Activated CD4-positive, CD25-positive, alpha-beta regulatory T cell treated with anti-CD3 and anti-CD28 coated beads, Interleukin-2, amount 50 U/mL, for 72 hours (primary cell): ENCODE measurements around the gene CBX6.

ENCODE experiments used
- DNase-seq: peaks from one replicate; pipeline ENCODE4 v3.0.0; 2021

CBX6 gene

DNA sequence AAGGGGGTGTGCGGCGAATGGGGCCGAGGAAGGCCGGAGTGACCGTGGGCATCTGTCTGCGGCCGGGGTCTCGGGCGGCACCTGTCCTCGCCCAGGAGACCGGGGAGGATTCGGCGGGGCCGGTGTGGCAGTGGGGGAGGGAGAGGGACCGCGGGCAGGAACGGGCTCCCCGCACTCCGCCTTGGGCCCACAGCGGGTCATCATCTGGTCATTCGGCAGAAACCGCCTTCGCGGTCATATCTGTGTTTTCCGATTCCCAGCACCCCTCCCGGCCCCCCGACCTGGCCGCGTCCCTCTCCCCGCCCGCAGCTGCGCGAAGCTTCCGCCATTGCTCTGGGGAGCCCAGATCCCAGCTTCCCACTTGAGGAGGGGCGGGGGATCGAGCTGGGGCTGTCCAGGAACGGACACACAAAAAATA, 824 bp upstream of the CBX6 start:
- DNase-seq: no peak

DNA sequence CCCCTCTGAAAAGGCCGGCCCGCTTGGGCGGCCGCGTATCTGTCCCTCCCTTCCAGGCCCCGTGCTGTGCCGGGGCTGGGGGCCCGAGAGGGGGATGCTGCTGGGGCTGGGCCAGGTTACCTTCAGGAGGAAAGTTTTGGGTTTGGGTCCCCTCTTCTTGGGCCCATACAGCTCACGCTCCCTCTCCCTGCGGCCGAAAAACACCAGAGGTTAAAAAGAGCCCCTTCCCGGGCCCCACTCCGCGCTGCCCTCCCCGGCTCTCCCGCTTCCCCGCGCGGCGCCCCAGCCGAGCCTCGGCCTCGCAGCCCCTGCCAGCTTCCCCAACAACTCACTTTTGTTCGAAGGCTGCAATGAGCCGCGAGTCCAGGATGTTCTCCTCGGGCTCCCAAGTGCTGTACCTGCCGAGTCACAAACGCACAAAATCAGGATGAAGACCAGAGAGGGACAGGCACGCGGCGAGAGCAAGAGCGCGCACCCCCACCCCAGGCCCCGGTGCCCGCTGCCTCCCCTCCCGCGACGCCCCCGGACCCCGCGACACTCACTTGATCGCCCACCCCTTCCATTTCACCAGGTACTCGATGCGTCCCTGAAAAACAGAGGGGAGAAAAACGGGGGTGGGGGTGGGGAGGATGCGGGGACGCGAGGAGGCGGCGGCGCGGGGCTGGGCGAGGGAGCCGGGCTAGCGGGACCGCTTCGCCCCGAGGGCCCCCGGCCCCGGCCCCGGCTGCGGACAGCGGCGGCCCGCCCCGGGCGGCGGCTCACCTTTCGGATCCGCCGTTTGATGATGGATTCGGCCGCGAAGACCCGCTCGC, 450 bp downstream of the CBX6 start:
- peak; percentile 56 for DNase-seq

DNA sequence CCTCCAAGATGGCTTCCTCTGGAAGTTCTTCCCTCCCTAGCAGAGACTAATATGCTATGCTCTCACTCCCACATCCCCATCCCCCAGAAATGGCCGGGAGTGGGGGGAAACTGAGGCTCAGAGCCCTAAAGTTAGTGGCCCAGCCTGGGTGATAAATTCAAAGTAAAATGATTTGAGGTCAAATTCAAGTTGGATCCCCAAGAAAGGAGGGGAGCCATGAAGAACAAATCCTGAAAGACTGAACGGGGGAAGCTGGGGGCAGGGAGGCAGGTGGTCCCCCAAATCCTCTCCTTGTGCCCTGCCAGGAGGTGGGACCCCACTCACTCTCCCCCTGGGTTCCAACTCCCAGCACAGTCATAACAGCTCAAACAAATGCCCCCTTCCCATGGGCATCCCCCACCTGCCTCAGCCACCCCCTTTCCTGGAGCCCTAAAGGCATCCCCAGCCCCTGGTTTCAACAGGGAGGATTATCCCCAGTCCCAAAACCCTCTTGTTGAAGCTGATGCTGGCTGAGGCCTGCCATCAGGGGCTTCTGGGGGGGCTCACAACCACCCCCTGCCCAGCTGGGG, 1.1 kb downstream of the CBX6 start:
- DNase-seq: no peak

DNA sequence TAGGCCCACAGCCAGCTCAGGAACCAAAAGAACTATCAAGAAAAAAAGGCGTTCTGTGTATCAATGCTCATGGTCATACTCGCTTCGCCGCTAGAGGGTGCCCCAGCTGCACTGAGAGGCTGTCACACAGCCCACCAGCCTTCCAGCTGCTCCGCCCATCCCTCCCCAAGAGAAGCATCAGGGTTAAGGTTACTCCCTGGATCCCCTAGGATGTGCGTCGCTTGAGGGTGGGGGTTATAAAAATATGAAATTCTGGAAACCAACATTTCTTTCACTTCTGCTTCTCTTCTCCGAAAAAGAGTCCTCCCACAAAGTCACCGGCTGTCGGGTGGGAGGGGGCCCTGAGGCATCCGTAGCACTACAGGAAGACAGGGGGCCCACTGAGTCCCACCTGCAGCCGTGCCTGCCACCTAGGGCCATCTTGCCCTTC, 1.7 kb downstream of the CBX6 start:
- peak; percentile 89 for DNase-seq

DNA sequence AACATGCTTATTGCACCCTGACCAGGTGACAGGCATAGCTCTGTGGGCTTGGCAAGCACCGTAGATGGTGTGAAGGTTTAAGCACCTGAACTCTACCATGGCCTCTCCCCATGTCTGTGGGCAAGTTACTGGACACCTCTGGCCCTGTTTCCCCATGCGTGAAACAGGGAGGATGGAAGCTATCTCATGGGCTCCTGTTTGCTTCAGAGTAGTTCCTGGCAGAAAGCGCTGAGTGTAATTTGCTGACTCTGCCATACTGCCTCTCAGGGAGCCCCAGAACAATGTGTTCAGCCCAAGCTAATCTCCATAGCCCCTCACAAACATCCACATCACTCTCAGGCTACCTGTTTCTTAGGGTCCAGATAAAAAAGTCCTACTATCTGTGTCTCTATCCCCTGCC, 2.4 kb downstream of the CBX6 start:
- DNase-seq: no peak

DNA sequence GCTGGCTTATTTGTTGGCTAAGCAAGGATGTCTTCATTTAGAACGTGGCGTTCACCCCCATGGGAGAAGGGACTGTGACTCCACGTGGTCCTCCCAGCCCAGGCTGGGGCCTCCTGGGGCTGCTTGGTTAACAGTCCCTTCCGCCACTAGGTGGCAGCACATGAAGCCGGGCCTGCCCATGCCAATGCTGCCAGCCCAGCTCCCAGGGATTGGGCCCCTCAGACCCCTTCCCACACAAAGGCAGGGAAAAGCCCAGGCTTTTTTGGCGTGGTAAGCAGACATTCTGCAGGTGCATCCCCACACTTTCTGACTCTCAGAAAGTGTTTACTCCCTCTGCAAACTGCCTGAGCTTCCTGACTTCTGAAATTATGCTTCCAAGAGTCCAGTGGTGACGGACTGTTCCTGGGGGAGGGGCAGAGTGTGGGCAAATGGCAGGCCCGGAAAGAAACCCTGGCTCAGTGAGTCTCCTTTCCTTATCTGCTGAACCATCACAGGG, 3.1 kb downstream of the CBX6 start:
- peak; percentile 91 for DNase-seq

DNA sequence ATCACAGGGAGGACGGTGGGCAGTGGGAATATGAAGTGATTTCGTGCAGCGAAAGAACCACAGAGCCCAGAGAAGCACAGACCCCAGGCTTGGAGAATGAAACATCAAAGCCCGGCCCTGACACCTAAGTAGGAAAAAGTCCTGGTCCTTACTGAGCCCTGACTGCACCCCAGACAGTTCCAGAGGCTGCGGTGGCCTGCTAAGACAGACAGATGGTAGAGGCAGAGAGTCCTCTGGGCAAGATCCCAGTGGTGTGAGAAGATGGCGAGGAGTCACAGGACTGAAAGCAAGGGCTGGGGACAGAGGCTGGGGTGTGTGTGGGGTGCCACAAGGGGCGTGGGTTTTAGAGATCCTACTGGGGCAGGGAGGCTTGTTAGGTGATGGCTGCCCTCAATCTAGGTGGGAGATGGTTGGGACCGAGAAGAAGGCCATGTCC, 3.7 kb downstream of the CBX6 start:
- no peak for DNase-seq

DNA sequence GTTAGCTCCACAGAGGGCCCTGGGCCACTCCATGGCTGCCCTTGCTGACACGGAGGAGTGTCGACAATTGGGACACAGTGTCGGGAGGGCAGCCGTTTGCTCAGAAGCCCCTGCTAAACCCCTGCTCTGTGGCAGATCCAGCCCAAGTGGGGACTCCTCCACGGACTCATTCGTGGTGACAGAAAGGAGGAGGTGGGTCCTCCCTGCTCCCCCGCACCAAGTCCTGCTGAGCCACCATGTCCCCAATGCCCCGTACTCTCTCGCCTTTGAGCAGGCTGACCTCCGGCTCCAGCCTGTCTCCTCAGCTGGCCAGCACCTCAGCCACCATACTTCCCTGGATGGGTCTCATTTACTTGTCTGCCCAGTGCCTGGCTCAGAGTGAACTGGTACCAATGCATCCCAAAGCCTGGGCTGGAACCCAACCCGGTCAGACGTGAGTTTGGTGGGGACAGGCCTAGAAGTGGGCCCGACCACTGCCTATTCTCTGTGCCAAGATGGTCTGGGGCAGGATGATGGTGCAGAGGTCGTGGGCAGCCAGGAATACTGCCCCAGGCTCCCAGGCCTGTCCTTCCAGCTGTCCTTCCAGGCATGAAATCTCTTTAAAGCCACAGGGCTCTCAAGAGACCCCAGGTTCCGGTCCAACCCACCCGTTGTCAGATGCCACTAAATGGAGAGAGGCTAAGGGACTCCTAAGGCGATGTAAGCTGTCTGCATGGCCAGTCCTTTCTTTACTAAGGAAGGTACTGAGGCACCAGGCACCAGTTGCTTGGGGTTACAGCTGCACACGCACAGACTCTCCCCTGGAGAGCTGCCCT, 4.3 kb downstream of the CBX6 start:
- DNase-seq: no peak

DNA sequence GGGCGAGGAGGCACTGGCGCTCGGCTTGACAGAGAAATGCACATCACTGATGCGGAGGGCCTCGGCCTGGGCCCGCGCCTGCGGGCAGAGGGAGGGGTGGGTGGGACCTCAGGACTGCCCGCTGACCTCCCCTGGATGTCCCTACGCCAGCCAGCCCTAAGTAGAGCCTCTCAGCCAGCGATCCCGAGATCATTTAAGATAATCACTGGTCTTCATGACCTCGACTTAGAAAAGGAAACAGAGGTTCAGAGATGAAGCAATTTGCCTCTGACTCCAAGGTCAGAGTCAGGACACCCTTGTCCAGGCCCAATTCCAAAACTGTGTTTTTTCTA, 4.9 kb downstream of the CBX6 start:
- DNase-seq: no peak

DNA sequence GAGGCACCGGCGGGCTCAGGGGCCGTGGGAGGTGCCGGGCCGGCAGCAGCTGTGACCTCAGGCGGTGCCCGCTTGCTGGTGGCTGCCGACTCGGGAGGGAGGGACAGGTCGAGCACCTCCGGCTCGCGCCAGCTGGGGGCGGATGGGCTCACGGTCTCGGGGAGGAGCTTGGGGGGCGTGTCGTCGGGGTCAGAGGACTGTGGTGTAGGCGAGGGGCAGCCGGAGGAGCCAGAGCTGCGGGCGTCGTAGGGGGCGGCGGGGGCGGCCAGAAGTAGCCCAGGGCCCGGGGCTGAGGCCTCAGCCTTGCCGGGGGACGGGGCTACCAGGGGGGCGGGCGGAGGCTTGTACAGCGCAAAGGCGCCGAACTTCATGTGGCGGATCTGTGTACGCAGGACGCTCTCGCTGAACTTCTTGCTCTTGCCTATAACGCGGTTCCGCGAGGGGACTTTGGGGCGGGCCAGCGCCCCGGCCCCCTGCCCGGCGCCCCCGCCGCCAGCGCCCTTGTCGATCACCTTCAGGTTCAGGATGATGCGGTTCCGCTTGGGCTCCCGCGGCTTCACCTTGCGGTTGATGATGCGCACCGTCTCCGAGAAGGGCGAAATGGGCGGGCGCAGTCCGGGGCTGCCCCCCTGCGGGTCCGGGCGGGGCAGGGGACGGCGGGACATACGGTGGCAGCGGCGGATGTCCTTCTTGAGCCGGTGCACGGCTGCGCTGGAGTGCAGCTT, 5.5 kb downstream of the CBX6 start:
- DNase-seq: no peak

DNA sequence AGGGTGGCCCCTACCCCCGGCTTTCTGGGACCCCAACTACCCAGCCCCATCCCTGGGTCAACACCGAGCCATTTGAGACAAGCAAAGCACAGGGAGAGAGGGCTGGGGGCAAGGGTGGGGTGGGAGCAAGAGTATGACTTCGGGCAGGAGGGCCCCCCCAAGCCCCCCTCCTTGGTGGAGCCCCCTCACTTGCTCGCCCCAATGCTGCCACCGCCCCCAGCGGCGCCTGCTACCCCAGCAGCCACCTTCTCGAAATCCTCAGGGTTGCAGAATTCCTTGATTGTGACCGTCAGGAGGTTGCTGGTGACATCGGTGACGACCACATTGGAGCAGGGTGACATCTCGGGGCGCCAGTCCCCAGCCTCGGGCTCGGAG, 6.0 kb downstream of the CBX6 start:
- DNase-seq: no peak

DNA sequence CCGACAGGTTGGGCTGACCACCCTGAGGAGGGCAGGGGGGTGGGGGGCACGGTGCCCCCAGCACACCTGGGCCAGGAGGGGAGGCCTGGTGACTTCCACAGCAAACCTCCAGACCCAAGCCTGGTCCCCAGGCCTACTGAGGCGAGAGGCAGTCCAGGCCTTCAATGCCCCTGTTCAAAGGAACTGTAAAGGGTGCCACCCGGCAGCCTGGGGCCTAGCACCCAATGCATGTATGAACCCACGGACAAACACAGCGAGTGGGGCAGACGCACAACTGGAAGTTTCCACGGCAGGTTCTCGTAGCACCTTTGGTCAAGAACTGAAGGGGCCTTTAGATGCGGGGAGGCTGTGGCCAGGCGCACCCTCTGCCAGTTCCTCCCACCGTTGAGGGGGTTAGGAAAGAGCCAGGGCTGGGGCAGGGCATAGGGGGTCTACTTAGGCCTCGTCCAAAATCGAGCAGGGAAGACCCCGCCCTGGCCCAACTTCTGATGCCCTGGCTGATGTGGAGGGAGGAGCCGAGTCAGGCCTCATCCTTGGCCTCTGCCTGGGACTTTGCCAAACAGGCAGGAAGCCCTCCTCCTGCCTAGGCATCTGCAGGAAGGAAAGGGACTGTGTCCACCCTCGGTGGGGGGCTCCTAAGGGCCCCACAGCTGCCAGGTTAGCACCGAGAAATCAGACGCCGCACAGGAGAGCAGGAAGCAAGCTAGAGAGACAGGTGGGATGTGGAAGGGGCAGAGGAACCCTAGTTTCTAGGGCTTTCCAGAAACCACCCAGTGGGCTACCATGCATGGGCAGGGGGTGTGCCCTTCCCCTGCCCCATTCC, 6.6 kb downstream of the CBX6 start:
- DNase-seq: no peak

DNA sequence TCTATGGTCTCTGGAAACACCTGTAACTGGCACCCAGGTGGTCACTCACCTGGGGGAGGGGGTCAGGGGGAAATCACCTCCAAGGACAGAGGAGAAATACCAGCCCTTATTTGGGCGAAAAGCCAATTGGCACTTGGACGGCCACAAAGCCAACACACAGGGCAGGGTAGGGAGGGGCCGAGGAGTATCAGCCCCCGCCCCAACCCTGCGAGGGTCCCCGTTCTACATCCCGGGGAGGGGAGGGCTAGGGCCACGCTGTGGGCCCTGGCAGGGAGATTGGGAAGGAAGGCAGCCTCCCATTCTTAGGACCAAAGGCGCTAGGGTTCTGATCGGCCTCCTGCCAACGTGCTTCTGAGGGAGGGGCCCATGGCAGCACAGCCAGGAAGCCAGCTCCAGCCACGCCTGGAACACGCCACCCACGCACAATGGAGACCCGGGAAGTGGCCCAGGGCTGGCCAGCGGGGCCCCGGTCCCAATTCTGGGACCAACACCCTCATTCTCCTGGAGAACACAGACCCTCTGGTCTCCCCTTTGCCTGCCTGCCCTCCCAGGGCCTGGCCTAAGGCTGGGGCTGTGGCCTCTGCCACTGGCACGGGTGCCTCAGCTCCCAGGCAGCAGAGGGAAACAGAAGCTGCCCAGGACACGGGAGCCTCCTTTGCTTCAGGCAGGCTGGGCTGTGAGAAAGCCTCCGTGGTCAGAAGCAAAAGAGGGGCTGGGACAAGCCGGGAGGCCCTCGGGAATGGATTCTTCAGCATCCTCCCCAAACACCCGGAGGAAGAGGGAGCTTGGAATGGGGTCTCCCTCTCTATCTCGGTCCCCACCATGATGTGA, 7.4 kb downstream of the CBX6 start:
- no peak for DNase-seq

DNA sequence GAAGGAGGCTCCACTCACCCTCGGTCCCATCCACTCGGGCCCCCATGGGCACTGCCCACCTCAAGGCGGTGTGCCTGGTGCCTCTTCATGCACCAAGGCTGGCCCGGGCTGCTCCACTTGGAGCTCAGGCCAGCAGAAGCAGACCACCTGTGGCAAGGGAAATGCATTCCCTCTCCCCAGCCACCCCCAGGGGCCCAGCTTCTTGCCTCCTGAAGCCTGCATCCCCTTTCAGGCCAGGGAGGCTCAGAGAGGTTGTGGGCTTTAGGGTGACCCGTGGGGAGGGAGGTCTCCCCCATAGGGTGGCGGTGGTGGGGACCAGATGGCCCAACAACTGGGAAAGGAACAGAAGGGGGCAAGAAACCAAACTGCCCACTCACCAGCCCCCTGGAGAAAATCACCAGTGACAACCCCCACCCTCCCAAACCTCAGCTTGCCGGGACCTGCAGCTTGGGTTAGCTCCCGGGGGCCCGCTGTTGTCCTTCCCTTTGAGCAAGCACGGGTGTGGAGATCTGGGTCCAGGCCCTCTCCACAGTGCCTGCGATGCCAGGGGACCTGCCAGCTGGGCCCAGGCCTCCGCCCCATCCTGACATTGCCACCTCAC, 8.4 kb downstream of the CBX6 start:
- DNase-seq: no peak

DNA sequence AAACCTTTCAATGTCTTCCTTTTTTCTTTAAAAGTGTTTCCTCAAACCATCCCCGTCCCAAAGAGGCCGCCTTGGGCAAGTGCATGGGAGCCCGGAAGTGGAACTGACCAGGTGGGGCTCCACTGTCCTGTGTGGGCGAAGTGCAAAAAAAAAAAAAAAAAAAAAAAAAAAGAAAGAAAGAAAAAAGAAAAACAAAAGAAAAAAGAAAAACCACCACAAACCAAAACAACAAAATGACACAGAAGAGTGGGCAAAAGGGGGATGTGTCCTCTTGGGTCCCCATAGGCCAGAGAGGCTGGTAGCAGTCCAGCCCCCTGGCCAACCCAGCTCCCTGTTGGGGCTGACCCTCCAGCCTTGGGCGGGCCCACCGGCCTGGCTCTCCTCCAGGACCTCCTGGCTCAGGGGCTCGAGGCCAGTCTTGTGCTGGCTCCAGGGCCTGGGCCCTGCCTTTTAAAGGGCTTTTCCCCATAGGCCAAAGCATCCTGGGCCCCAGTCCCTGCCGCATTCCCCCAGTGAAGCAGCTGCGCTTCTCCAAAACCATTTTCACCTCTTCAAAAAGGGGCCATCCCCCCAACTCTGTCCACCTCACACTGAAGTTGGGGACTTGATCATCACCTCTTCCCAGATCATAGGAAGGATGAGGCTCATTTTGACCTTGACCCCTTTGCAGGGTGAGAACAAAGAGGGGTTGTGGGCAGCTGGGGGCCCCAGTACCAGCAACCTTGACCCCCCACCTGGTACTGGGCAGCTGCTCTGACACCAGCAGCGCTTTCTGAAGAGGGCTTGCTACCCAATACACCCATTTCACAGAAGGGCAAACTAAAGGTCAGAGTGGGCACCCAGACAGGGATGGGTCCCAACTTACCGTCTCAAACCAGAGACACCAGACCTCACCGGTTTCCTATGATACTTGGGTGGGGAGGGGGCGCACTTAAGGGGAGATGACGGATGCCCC, 9.4 kb downstream of the CBX6 start:
- DNase-seq: no peak

DNA sequence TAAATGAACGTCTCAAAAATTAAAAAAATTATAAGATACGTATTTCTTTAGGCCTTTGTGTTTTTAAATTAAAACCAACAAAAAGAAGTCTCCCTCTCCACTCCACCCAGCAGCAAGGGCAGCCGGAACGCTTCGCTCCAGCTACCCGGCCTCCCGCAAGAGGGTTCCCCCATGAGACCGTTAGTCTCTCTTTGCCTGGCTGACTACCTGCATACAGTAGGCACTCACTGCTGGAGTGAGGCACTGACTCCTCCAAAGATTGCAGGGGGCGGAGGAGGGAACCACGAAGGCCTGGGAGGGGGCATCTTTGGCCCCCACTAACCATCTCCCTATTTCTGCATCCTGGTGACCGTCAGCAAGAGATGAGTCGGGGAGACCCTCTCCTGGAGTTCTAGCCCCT, 10.1 kb downstream of the CBX6 start:
- DNase-seq: no peak

DNA sequence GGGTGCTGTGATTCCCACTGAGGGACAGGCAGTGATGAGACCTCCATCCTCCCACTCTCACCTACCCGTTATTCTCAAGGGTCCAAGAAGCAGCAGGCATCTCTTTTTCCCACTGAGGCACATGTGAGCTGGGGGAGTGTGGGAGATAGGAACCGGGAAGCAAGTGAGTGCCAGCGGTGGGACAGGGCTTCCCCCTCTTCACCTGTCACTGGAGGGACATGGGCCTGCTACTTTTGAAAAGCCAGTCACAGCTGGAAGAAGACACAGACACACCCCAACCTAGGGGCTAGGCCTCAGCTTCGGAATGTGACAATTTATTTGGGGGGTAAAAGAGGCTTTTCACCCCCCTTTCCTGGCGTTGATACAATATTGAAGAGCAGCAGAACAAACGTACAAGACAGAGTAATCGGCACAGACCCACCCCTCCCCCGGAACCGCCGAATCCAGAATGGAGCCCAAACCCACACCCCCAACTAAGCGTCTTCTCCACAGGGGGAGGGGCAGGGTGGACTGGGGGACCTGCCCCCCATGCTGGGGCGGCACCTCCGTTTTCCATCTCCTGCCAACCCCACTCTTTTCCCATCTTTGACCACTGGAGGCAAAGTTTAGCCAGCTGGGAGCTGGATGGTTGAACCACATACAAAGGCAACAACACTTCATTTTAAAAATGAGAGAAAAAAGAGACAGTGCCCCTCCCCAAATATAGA, 10.7 kb downstream of the CBX6 start:
- no peak for DNase-seq

DNA sequence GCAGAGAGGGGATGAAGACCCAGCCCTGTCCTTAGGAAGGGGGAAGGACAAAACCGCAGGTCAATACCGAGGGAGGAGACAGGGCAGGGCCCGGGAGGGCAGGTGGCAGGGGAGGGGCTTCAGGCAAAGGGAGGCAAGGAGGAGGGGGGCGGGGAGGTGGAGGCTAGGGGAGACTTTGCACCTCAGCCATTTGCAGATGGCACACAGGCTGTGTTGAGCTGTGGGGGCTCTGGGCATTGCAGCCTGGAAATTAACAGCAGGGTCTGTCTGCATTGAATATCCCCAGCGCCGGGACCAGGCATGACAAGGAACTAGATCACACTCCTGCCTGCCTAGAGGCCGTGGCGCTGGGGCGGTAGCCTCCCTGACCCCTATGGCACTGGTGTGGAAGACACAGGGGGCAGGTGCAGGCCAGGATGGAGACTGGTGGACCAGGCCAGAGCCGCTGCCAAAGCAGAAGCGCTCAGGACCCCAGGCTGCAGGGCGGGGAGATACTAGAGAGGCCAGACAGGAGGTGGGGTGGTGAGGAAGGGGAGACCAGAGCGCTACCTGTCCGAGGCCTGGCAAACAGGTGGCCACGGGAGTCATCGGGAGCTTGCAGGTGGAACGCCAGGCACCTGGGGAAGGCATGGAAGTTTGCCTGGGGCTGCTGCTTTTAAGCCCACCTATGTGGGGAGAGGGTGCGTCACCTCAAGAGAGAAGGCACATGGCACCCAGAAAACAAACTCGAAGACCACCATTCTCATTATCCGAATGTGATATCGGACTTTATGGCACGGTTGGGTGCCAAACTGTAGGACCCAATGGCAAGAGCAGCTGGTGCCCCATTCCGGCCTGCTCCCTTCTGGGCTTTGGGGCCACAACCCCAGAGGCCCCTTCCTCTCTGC, 11.5 kb downstream of the CBX6 start:
- DNase-seq: no peak
